Measurements from ENCODE around the gene CRB1. TPM values are rescaled to one million over a fixed set of nuclear protein-coding genes. Genes with fewer than 3 reads are reported as not detected.

Gene CRB1
- polyA plus RNA-seq, 1 donor (not counting 4 experiments of a cell fraction or from before 2014, with no cell fraction given) = 0.04 TPM

DNA sequence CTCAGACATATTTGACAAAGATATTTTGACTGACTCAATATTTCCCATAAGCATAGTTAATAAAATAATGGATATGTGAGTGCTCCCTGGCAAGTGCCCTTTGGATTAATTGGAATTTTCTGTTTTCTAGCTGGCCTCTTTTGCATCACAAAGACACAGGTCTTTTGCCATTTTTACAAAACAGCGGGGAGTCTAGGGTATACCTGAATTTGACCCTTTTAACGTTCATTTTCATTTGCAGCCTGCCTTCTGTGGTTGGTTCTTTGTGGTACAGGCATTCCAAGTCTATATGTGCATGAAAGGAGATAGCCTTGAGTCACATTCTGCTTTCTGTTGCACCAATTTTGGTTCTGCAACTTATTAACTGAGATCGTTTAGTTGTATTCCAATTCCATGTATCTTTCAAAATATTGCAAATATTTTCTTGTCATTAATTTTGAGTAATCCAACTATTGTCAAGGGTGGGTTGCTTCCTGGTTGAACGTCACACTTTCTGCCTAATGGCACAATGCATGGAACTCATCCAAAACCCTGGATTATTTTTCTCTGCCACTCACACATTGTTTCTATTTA, 171.7 kb downstream of the CRB1 start:
- H3K4me1 ChIP-seq (ENCODE audit: control insufficient read depth, extremely low read depth, insufficient read depth, low read length) = no peaks in the 10 kb centered on the region
- dilution Hi-C loops (cut with MboI; ENCODE audit: extremely low pct_ligation_motif_present, low sequenced_read_pairs) = no loop called here
- no peak overlapping the region for H3K4me3 ChIP-seq (ENCODE audit: control insufficient read depth in 2 of 3, extremely low read depth in 1 of 3, insufficient read depth in 2 of 3, low read depth in 1 of 3, low read length in 3 of 3)
- H3K27ac ChIP-seq (ENCODE audit: control insufficient read depth, insufficient read depth, low read length) = no peak overlapping the region
- no peaks in the 10 kb centered on the region for H3K79me2 ChIP-seq (ENCODE audit: control insufficient read depth, insufficient read depth, low read length)
- no peaks in the 10 kb centered on the region for H3K9me3 ChIP-seq (ENCODE audit: control insufficient read depth, low read depth, low read length)
- H3K9ac ChIP-seq (ENCODE audit: control insufficient read depth, extremely low read depth, insufficient read depth, low read length) = no peak overlapping the region
- FAIRE-seq = no peak
- no peaks in the 10 kb centered on the region for H4K20me1 ChIP-seq (ENCODE audit: control insufficient read depth, extremely low read depth, insufficient read depth, low read length)
- no peak for DNase-seq (ENCODE audit: low read depth, low spot score)
- no peak overlapping the region for H3K4me2 ChIP-seq (ENCODE audit: control insufficient read depth, extremely low read depth, insufficient read depth, low read depth, low read length)
- no peaks in the 10 kb centered on the region for H3K27me3 ChIP-seq (ENCODE audit: control insufficient read depth, extremely low read depth, insufficient read depth, low read length)
- H2AFZ ChIP-seq (ENCODE audit: control insufficient read depth, low read length) = no peak overlapping the region
- H3K9me1 ChIP-seq (ENCODE audit: control insufficient read depth, extremely low read depth, insufficient read depth, low read length) = no peaks in the 10 kb centered on the region
- TF ChIP-seq EZH2 (IDR thresholded peaks at IDR 0.05; ENCODE audit: low read length) = no peak
- TF ChIP-seq, protein P1, sequence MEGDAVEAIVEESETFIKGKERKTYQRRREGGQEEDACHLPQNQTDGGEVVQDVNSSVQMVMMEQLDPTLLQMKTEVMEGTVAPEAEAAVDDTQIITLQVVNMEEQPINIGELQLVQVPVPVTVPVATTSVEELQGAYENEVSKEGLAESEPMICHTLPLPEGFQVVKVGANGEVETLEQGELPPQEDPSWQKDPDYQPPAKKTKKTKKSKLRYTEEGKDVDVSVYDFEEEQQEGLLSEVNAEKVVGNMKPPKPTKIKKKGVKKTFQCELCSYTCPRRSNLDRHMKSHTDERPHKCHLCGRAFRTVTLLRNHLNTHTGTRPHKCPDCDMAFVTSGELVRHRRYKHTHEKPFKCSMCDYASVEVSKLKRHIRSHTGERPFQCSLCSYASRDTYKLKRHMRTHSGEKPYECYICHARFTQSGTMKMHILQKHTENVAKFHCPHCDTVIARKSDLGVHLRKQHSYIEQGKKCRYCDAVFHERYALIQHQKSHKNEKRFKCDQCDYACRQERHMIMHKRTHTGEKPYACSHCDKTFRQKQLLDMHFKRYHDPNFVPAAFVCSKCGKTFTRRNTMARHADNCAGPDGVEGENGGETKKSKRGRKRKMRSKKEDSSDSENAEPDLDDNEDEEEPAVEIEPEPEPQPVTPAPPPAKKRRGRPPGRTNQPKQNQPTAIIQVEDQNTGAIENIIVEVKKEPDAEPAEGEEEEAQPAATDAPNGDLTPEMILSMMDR (optimal IDR thresholded peaks at IDR 0.05 in 1 of 3, IDR thresholded peaks at IDR 0.05 in 1 of 3, conservative IDR thresholded peaks at IDR 0.05 in 1 of 3; ENCODE audit: extremely low read depth in 1 of 3, insufficient read depth in 2 of 3, low read length in 3 of 3) = no peak
- no peaks in the 10 kb centered on the region for H3K36me3 ChIP-seq (ENCODE audit: control insufficient read depth in 2 of 2, extremely low read depth in 1 of 2, insufficient read depth in 2 of 2, low read length in 2 of 2)

DNA sequence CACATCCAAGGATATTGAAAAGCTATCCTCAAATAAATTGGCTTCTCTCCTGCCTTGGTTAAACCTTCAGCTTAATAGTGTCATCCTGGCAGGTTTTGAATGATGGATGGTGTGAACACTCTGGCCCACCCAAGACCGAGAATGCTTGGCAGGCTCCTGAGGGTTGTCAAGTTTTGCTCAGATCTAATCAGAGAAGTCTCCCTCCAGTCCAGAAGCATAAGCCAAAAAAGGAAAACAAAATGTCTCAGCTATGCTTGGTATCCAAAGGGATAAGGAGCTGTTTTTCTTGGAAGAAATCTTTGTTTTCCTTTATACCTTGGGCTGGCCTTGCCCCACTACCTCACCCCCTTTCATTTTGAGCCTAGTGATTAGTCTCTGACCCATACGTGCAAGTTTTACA, 172.7 kb downstream of the CRB1 start:
- Histone ChIP-seq H3K9me3 (ENCODE audit: control insufficient read depth, low read depth, low read length) (no peaks in the 10 kb centered on the region), H3K79me2 (ENCODE audit: control insufficient read depth, insufficient read depth, low read length) (no peaks in the 10 kb centered on the region), H3K36me3 (ENCODE audit: control insufficient read depth in 2 of 2, extremely low read depth in 1 of 2, insufficient read depth in 2 of 2, low read length in 2 of 2) (no peaks in the 10 kb centered on the region), H3K4me3 (ENCODE audit: control insufficient read depth in 2 of 3, extremely low read depth in 1 of 3, insufficient read depth in 2 of 3, low read depth in 1 of 3, low read length in 3 of 3) (no peak overlapping the region), H2AFZ (ENCODE audit: control insufficient read depth, low read length) (no peak overlapping the region), H3K4me1 (ENCODE audit: control insufficient read depth, extremely low read depth, insufficient read depth, low read length) (no peaks in the 10 kb centered on the region), H4K20me1 (ENCODE audit: control insufficient read depth, extremely low read depth, insufficient read depth, low read length) (no peaks in the 10 kb centered on the region), H3K9me1 (ENCODE audit: control insufficient read depth, extremely low read depth, insufficient read depth, low read length) (no peaks in the 10 kb centered on the region), H3K27ac (ENCODE audit: control insufficient read depth, insufficient read depth, low read length) (no peak overlapping the region), H3K27me3 (ENCODE audit: control insufficient read depth, extremely low read depth, insufficient read depth, low read length) (no peaks in the 10 kb centered on the region), H3K4me2 (ENCODE audit: control insufficient read depth, extremely low read depth, insufficient read depth, low read depth, low read length) (no peak overlapping the region), H3K9ac (ENCODE audit: control insufficient read depth, extremely low read depth, insufficient read depth, low read length) (no peak overlapping the region)
- no peak for TF ChIP-seq EZH2 (IDR thresholded peaks at IDR 0.05; ENCODE audit: low read length)
- TF ChIP-seq, protein P1 (optimal IDR thresholded peaks at IDR 0.05 in 1 of 3, IDR thresholded peaks at IDR 0.05 in 1 of 3, conservative IDR thresholded peaks at IDR 0.05 in 1 of 3; ENCODE audit: extremely low read depth in 1 of 3, insufficient read depth in 2 of 3, low read length in 3 of 3) = no peak
- no peak for DNase-seq (ENCODE audit: low read depth, low spot score)
- FAIRE-seq = no peak
- dilution Hi-C loops (cut with MboI; ENCODE audit: extremely low pct_ligation_motif_present, low sequenced_read_pairs) = no loop called here

Data from keratinocyte (primary cell).